Endodermal cell (in vitro differentiated cells): Measurements from ENCODE around the gene KRTAP9-2. TPM values are rescaled to one million over a fixed set of nuclear protein-coding genes. Genes with fewer than 3 reads are reported as not detected.
"Not testable (repeated sequence)": the region's sequence is repeated elsewhere in the genome, so short reads cannot be mapped to it uniquely, and the experiment has no call there.

Experiments
- DNase-seq: peaks from one replicate; pipeline ENCODE4 v3.0.0-alpha.2; 2017
- H3K27ac ChIP-seq: 2 replicates; pipeline ENCODE4 v1.5.1; 2013; ENCODE audit warnings: mild to moderate bottlenecking, low read depth, low read length, moderate library complexity
- H3K27me3 ChIP-seq: 2 replicates; pipeline ENCODE4 v1.6.1; 2013; ENCODE audit warnings: mild to moderate bottlenecking, low read length, moderate library complexity; ENCODE audit not compliant: insufficient read depth, control insufficient read depth, poor library complexity, severe bottlenecking
- H3K36me3 ChIP-seq: 2 replicates; pipeline ENCODE4 v1.7.0; 2013; ENCODE audit warnings: mild to moderate bottlenecking, low read length, moderate library complexity; ENCODE audit not compliant: control insufficient read depth, insufficient read depth
- H3K4me1 ChIP-seq: one replicate; pipeline ENCODE4 v1.7.0; 2013; ENCODE audit warnings: low read length; ENCODE audit not compliant: control insufficient read depth, insufficient read depth
- H3K4me3 ChIP-seq: 2 replicates; pipeline ENCODE4 v1.5.1; 2013; ENCODE audit warnings: mild to moderate bottlenecking, low read length, moderate library complexity
- H3K9ac ChIP-seq: 2 replicates; pipeline ENCODE4 v1.6.1; 2013; ENCODE audit warnings: mild to moderate bottlenecking, low read length, moderate library complexity; ENCODE audit not compliant: poor library complexity, severe bottlenecking; ENCODE audit errors: extremely low read depth
- H3K9me3 ChIP-seq: 2 replicates; pipeline ENCODE4 v1.6.1; 2013; ENCODE audit warnings: mild to moderate bottlenecking, low read length, moderate library complexity; ENCODE audit not compliant: control insufficient read depth
- H3K27ac Mint-ChIP-seq: 2 replicates; pipeline ENCODE4 v1.8.0; 2020; ENCODE audit warnings: mixed read lengths
- H3K27me3 Mint-ChIP-seq: 2 replicates; pipeline ENCODE4 v1.8.0; 2021; ENCODE audit warnings: mild to moderate bottlenecking, mixed read lengths; ENCODE audit not compliant: insufficient read depth
- H3K36me3 Mint-ChIP-seq: 2 replicates; pipeline ENCODE4 v1.8.0; 2020; ENCODE audit warnings: low read depth, mixed read lengths
- H3K4me1 Mint-ChIP-seq: 2 replicates; pipeline ENCODE4 v1.8.0; 2020; ENCODE audit warnings: mixed read lengths
- H3K4me3 Mint-ChIP-seq: 2 replicates; pipeline ENCODE4 v1.8.0; 2020; ENCODE audit warnings: mild to moderate bottlenecking, moderate library complexity, mixed read lengths
- H3K9me3 Mint-ChIP-seq: 2 replicates; pipeline ENCODE4 v1.8.0; 2020; ENCODE audit warnings: mild to moderate bottlenecking, mixed read lengths
- WGBS, 2 experiments: methylation state at CpG; one replicate each; pipeline versions ENCODE4 v1.1.5 to v1.1.7; 2013; ENCODE audit warnings: missing lambda C conversion rate in 2 of 2, mixed read lengths in 1 of 2; ENCODE audit not compliant: insufficient coverage in 1 of 2, insufficient read length in 1 of 2; 5-methylcytosine and 5-hydroxymethylcytosine counted together
- total RNA-seq, 2 donors: library from RNA; stranded (reverse); fragmentation: NEBNext Ultra II Directional in 1 of 2; extraction: Animal tissue kit (Norgen Biotek cat#: 25700) in 1 of 2; gene quantifications; 2 replicates in 1 of 2; 3 replicates in 1 of 2; pipeline ENCODE4 v1.2.1, GENCODE V29; 2021
- TF ChIP-seq, protein P1 (sequence below): fragments of 200-600 bp; sonication (generic); conservative IDR thresholded peaks from 2 replicates; pipeline ENCODE4 v1.5.0; 2021; ENCODE audit warnings: antibody characterized with exemption, mild to moderate bottlenecking

KRTAP9-2 gene
- total RNA-seq, 2 donors from 2014 or later = not detected

DNA sequence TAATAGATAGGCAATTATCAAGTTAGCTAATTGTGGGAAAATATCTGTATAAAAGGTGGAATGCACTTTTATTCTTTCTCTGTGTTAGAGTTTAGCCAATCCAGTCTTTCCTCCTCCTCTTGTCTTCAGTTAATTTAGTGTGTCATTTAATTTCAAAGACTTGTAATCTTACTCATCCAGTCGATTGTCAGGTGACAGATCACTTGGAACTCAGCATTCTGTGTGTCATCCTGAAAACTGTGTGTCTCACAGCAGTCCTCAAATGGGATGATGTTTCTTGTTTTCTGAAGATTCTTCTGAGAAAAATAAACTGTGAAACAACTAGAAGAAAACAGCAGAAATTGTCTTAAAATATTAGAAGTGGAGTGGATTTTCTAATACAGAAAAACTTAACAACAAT lies 41.4 kb upstream of the KRTAP9-2 start:
- no peak overlapping the region for H3K9ac ChIP-seq
- Mint-ChIP-seq H3K4me3 (no peak overlapping the region), H3K36me3 (no peaks in the 10 kb centered on the region), H3K9me3 (no peaks in the 10 kb centered on the region), H3K27me3 (peaks cover 3% of the 10 kb centered on the region), H3K4me1 (peaks cover 1% of the 10 kb centered on the region), H3K27ac (no peak overlapping the region)
- H3K4me1 ChIP-seq = no peaks in the 10 kb centered on the region
- TF ChIP-seq, protein P1, sequence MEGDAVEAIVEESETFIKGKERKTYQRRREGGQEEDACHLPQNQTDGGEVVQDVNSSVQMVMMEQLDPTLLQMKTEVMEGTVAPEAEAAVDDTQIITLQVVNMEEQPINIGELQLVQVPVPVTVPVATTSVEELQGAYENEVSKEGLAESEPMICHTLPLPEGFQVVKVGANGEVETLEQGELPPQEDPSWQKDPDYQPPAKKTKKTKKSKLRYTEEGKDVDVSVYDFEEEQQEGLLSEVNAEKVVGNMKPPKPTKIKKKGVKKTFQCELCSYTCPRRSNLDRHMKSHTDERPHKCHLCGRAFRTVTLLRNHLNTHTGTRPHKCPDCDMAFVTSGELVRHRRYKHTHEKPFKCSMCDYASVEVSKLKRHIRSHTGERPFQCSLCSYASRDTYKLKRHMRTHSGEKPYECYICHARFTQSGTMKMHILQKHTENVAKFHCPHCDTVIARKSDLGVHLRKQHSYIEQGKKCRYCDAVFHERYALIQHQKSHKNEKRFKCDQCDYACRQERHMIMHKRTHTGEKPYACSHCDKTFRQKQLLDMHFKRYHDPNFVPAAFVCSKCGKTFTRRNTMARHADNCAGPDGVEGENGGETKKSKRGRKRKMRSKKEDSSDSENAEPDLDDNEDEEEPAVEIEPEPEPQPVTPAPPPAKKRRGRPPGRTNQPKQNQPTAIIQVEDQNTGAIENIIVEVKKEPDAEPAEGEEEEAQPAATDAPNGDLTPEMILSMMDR = no peak
- 75 to 82% methylated on average over 1 of the region's 1 CpG for WGBS, 2 experiments
- no peaks in the 10 kb centered on the region for H3K36me3 ChIP-seq
- no peaks in the 10 kb centered on the region for H3K9me3 ChIP-seq
- no peak overlapping the region for H3K27ac ChIP-seq
- no peak overlapping the region for H3K4me3 ChIP-seq
- no peak for DNase-seq
- H3K27me3 ChIP-seq = no peaks in the 10 kb centered on the region

DNA sequence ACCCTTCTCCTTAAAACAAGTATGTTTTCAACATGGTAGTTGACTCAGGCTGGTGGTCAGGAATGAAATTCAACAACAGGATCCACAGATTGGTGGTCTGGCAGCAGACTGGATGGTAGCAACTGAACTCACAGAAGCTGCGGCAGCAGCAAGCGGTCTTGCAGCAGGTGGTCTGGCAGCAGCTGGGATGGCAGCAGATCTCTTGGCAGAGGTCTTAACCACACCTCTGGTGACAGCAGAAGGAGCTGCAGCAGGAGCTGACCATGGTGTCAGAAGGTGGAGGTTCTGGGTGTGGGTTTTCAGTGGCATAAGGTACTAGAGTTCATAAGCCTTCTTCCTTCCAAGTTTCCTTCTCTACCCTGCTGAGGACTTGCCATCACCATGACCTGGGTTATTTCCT lies 39.6 kb upstream of the KRTAP9-2 start:
- peaks cover 1% of the 10 kb centered on the region for H3K4me1 Mint-ChIP-seq
- no peaks in the 10 kb centered on the region for H3K36me3 Mint-ChIP-seq
- H3K27ac Mint-ChIP-seq = no peak overlapping the region
- no peak for DNase-seq
- no peaks in the 10 kb centered on the region for H3K4me1 ChIP-seq
- H3K4me3 ChIP-seq = no peak overlapping the region
- H3K9me3 ChIP-seq = no peaks in the 10 kb centered on the region
- H3K4me3 Mint-ChIP-seq = no peak overlapping the region
- TF ChIP-seq, protein P1 = no peak
- no peaks in the 10 kb centered on the region for H3K9me3 Mint-ChIP-seq
- H3K36me3 ChIP-seq = no peaks in the 10 kb centered on the region
- H3K9ac ChIP-seq = no peak overlapping the region
- H3K27me3 ChIP-seq = no peaks in the 10 kb centered on the region
- no peak overlapping the region for H3K27ac ChIP-seq
- H3K27me3 Mint-ChIP-seq = peaks cover 5% of the 10 kb centered on the region
- 86 to 100% methylated on average over 1 to 2 of the region's 2 CpGs for WGBS, 2 experiments

DNA sequence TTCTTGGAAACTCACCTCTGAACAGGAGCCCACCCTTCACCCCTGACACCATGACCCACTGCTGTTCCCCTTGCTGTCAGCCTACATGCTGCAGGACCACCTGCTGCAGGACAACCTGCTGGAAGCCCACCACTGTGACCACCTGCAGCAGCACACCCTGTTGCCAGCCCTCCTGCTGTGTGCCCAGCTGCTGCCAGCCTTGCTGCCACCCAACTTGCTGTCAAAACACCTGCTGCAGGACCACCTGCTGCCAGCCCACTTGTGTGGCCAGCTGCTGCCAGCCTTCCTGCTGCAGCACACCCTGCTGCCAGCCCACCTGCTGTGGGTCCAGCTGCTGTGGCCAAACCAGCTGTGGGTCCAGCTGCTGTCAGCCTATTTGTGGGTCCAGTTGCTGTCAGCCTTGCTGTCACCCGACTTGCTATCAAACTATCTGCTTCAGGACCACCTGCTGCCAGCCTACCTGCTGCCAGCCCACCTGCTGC lies 36.6 kb upstream of the KRTAP9-2 start, which contains the start of gene KRTAP9-1:
Gene KRTAP9-1 (plus strand): TSS at position 51 of the 482 bp plus-strand sequence. CDS start 0 bp downstream, at position 51.
- H3K9me3 ChIP-seq, H3K27me3 ChIP-seq, H3K27ac Mint-ChIP-seq, H3K36me3 Mint-ChIP-seq, H3K27me3 Mint-ChIP-seq, H3K4me3 Mint-ChIP-seq, DNase-seq, H3K4me1 ChIP-seq, H3K4me1 Mint-ChIP-seq, H3K4me3 ChIP-seq, H3K27ac ChIP-seq, H3K36me3 ChIP-seq, H3K9ac ChIP-seq: not testable (repeated sequence)
- peaks cover 11% of the 10 kb centered on the region for H3K9me3 Mint-ChIP-seq
- WGBS, 2 experiments = 79 to 100% methylated on average over 1 of the region's 1 CpG

DNA sequence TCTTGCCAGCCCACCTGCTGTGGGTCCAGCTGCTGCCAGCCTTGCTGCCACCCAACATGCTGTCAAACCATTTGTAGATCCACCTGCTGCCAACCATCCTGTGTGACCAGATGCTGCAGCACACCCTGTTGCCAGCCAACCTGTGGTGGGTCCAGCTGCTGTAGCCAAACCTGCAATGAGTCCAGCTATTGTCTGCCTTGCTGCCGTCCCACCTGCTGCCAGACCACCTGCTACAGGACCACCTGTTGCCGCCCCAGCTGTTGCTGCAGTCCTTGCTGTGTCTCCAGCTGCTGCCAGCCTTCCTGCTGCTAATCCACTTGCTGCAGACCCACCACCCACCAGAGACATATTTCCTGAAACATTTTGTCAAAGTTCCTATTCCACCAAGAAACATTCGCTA lies 36.1 kb upstream of the KRTAP9-2 start:
- Mint-ChIP-seq H3K27ac (no peak overlapping the region), H3K9me3 (peaks cover 11% of the 10 kb centered on the region), H3K36me3 (no peaks in the 10 kb centered on the region), H3K27me3 (peaks cover 5% of the 10 kb centered on the region), H3K4me1 (no peaks in the 10 kb centered on the region), H3K4me3 (no peak overlapping the region)
- 84 to 90% methylated on average over 3 of the region's 3 CpGs for WGBS, 2 experiments
- Histone ChIP-seq H3K27me3 (no peaks in the 10 kb centered on the region), H3K27ac (no peak overlapping the region), H3K36me3 (no peaks in the 10 kb centered on the region), H3K4me1 (no peaks in the 10 kb centered on the region), H3K4me3 (no peak overlapping the region), H3K9ac (no peak overlapping the region), H3K9me3 (no peaks in the 10 kb centered on the region)
- DNase-seq = no peak
- TF ChIP-seq, protein P1 = no peak
